ENCODE data around the gene HSPA1A. TPM values are rescaled to one million over a fixed set of nuclear protein-coding genes. Genes with fewer than 3 reads are reported as not detected.

Gene HSPA1A
- total and polyA plus RNA-seq, 9 of the 15 experiments (the other 6 are each of a cell fraction or from before 2014, with no cell fraction given): 2.2 to 273 (median 107) TPM

DNA sequence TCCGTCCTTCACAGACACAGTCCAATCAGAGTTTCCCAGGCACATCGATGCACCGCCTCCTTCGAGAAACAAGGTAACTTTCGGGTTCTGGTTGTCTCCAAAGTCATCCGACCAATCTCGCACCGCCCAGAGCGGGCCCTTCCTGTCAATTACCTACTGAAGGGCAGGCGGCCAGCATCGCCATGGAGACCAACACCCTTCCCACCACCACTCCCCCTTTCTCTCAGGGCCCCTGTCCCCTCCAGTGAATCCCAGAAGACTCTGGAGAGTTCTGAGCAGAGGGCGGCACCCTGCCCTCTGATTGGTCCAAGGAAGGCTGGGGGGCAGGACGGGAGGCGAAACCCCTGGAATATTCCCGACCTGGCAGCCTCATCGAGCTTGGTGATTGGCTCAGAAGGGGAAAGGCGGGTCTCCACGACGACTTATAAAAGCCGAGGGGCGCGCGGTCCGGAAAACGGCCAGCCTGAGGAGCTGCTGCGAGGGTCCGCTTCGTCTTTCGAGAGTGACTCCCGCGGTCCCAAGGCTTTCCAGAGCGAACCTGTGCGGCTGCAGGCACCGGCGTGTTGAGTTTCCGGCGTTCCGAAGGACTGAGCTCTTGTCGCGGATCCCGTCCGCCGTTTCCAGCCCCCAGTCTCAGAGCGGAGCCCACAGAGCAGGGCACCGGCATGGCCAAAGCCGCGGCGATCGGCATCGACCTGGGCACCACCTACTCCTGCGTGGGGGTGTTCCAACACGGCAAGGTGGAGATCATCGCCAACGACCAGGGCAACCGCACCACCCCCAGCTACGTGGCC is 12.1 kb downstream of the HSPA1A start, which contains the start of gene HSPA1B (continued):
- TF ChIP-seq GABPA (tag; conservative IDR thresholded peaks at IDR 0.05; ENCODE audit: low read depth) (no peak), BHLHE40 (IDR thresholded peaks at IDR 0.05; ENCODE audit: low read length) (peak; percentile 53), KDM5B (IDR thresholded peaks at IDR 0.05; ENCODE audit: insufficient replicate concordance, low read depth, low read length) (peak; percentile 100), FOXK1 (CRISPR knock-in tag; IDR thresholded peaks at IDR 0.05; ENCODE audit: borderline replicate concordance) (no peak), ZNF175 (CRISPR knock-in tag; IDR thresholded peaks at IDR 0.05; ENCODE audit: low read depth) (no peak), HNRNPK (IDR thresholded peaks at IDR 0.05; ENCODE audit: low read depth, low read length, poor library complexity, severe bottlenecking) (no peak), JUN (IDR thresholded peaks at IDR 0.05; ENCODE audit: borderline replicate concordance, low read depth, low read length) (no peak), JUN (CRISPR knock-in tag; IDR thresholded peaks at IDR 0.05; ENCODE audit: borderline replicate concordance) (peak; percentile 72; the same call in 1 of the 2 replicates), SRSF3 (IDR thresholded peaks at IDR 0.05; ENCODE audit: insufficient read depth, low read length) (no peak), HIVEP1 (CRISPR knock-in tag; IDR thresholded peaks at IDR 0.05) (peak; percentile 81), ZNF696 (CRISPR knock-in tag; conservative IDR thresholded peaks at IDR 0.05) (0 out of 2 replicates have a peak, but pooled peaks have one; percentile 26)
- TF ChIP-seq, protein P1, sequence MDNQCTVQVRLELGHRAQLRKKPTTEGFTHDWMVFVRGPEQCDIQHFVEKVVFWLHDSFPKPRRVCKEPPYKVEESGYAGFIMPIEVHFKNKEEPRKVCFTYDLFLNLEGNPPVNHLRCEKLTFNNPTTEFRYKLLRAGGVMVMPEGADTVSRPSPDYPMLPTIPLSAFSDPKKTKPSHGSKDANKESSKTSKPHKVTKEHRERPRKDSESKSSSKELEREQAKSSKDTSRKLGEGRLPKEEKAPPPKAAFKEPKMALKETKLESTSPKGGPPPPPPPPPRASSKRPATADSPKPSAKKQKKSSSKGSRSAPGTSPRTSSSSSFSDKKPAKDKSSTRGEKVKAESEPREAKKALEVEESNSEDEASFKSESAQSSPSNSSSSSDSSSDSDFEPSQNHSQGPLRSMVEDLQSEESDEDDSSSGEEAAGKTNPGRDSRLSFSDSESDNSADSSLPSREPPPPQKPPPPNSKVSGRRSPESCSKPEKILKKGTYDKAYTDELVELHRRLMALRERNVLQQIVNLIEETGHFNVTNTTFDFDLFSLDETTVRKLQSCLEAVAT (IDR thresholded peaks at IDR 0.05): no peak
- TF ChIP-seq, protein P2, sequence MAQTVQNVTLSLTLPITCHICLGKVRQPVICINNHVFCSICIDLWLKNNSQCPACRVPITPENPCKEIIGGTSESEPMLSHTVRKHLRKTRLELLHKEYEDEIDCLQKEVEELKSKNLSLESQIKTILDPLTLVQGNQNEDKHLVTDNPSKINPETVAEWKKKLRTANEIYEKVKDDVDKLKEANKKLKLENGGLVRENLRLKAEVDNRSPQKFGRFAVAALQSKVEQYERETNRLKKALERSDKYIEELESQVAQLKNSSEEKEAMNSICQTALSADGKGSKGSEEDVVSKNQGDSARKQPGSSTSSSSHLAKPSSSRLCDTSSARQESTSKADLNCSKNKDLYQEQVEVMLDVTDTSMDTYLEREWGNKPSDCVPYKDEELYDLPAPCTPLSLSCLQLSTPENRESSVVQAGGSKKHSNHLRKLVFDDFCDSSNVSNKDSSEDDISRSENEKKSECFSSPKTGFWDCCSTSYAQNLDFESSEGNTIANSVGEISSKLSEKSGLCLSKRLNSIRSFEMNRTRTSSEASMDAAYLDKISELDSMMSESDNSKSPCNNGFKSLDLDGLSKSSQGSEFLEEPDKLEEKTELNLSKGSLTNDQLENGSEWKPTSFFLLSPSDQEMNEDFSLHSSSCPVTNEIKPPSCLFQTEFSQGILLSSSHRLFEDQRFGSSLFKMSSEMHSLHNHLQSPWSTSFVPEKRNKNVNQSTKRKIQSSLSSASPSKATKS (CRISPR knock-in tag; IDR thresholded peaks at IDR 0.05): no peak
- TF ChIP-seq, protein P3, sequence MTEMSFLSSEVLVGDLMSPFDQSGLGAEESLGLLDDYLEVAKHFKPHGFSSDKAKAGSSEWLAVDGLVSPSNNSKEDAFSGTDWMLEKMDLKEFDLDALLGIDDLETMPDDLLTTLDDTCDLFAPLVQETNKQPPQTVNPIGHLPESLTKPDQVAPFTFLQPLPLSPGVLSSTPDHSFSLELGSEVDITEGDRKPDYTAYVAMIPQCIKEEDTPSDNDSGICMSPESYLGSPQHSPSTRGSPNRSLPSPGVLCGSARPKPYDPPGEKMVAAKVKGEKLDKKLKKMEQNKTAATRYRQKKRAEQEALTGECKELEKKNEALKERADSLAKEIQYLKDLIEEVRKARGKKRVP (CRISPR knock-in tag; IDR thresholded peaks at IDR 0.05): peak; percentile 79
- TF ChIP-seq, protein P4, sequence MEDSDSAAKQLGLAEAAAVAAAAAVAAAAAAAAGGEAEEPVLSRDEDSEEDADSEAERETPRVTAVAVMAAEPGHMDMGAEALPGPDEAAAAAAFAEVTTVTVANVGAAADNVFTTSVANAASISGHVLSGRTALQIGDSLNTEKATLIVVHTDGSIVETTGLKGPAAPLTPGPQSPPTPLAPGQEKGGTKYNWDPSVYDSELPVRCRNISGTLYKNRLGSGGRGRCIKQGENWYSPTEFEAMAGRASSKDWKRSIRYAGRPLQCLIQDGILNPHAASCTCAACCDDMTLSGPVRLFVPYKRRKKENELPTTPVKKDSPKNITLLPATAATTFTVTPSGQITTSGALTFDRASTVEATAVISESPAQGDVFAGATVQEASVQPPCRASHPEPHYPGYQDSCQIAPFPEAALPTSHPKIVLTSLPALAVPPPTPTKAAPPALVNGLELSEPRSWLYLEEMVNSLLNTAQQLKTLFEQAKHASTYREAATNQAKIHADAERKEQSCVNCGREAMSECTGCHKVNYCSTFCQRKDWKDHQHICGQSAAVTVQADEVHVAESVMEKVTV (CRISPR knock-in tag; IDR thresholded peaks at IDR 0.05): peak; percentile 15; the same call in 1 of the 2 replicates
- TF ChIP-seq, protein P5, sequence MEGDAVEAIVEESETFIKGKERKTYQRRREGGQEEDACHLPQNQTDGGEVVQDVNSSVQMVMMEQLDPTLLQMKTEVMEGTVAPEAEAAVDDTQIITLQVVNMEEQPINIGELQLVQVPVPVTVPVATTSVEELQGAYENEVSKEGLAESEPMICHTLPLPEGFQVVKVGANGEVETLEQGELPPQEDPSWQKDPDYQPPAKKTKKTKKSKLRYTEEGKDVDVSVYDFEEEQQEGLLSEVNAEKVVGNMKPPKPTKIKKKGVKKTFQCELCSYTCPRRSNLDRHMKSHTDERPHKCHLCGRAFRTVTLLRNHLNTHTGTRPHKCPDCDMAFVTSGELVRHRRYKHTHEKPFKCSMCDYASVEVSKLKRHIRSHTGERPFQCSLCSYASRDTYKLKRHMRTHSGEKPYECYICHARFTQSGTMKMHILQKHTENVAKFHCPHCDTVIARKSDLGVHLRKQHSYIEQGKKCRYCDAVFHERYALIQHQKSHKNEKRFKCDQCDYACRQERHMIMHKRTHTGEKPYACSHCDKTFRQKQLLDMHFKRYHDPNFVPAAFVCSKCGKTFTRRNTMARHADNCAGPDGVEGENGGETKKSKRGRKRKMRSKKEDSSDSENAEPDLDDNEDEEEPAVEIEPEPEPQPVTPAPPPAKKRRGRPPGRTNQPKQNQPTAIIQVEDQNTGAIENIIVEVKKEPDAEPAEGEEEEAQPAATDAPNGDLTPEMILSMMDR (IDR thresholded peaks at IDR 0.05 in 2 of 3, conservative IDR thresholded peaks at IDR 0.05 in 1 of 3; ENCODE audit: insufficient read depth in 2 of 3, low read depth in 1 of 3, low read length in 3 of 3): peak in 1 of 3 experiments; percentile 15; a peak in 2 of 6 replicates
